Activated T-cell treated with anti-CD3 and anti-CD28 coated beads for 1 hour (primary cell): ENCODE results near the gene OGA.

Experiments used
- DNase-seq: peaks from one replicate; pipeline ENCODE4 v3.0.0-alpha.2; 2020; ENCODE audit warnings: low read depth

OGA gene

GRCh38 chr10:101775273-101776160 is 42.7 kb downstream of the OGA start, which contains the start of gene FGF8:
TSS of gene FGF8 (minus strand) at chr10:101776114. CDS start at chr10:101775900, 214 bp downstream.
- DNase-seq: no peak

GRCh38 chr10:101774589-101775272 is 43.5 kb downstream of the OGA start:
- no peak for DNase-seq

- DNase-seq: no peak
Observed at GRCh38 chr10:101773923-101774588, 44.2 kb downstream of the OGA start.

- no peak for DNase-seq
Observed at GRCh38 chr10:101772895-101773761, 45.1 kb downstream of the OGA start.

- DNase-seq: no peak
Observed at GRCh38 chr10:101772017-101772894, 46.0 kb downstream of the OGA start.

GRCh38 chr10:101771380-101771779 is 46.9 kb downstream of the OGA start:
- DNase-seq: no peak

GRCh38 chr10:101770331-101771215 is 47.7 kb downstream of the OGA start:
- no peak for DNase-seq

- DNase-seq: no peak
Observed at GRCh38 chr10:101769541-101770180, 48.6 kb downstream of the OGA start.

- no peak for DNase-seq
Observed at GRCh38 chr10:101768791-101769170, 49.5 kb downstream of the OGA start.

- no peak for DNase-seq
Observed at GRCh38 chr10:101767966-101768790, 50.1 kb downstream of the OGA start.

- DNase-seq: no peak
Observed at GRCh38 chr10:101767600-101767945, 50.7 kb downstream of the OGA start.

GRCh38 chr10:101766753-101767599 is 51.3 kb downstream of the OGA start:
- DNase-seq: no peak

- DNase-seq: no peak
Observed at GRCh38 chr10:101766306-101766705, 51.9 kb downstream of the OGA start.

- DNase-seq: no peak
Observed at GRCh38 chr10:101763141-101763846, 55.0 kb downstream of the OGA start.

GRCh38 chr10:101762736-101763135 is 55.5 kb downstream of the OGA start:
- no peak for DNase-seq

GRCh38 chr10:101761226-101761625 is 57.0 kb downstream of the OGA start:
- no peak for DNase-seq

- DNase-seq: no peak
Observed at GRCh38 chr10:101760510-101760909, 57.7 kb downstream of the OGA start.
